HG03565 (cell line): ENCODE measurements around the gene GSTP1.
"Not testable (repeated sequence)": the region's sequence is repeated elsewhere in the genome, so short reads cannot be mapped to it uniquely, and the experiment has no call there.

Source experiments
- ATAC-seq: cut with Tn5 transposase; IDR thresholded peaks from one replicate; pipeline ENCODE4 v1.9.1; 2021; ENCODE audit warnings: mild to moderate bottlenecking, moderate library complexity; ENCODE audit not compliant: unreplicated experiment

The GSTP1 gene

GRCh38 chr11:67583247-67584204, at the start of gene GSTP1:
TSS of gene GSTP1 (plus strand) at chr11:67583812. CDS start at chr11:67583844, 32 bp downstream.
- ATAC-seq = peak; percentile 35

- no peak for ATAC-seq
Measured at GRCh38 chr11:67534070-67534679, 49.4 kb upstream of the GSTP1 start.

GRCh38 chr11:67535561-67535960, 48.1 kb upstream of the GSTP1 start:
- no peak for ATAC-seq

- ATAC-seq = no peak
Measured at GRCh38 chr11:67538306-67538705, 45.3 kb upstream of the GSTP1 start.

GRCh38 chr11:67538823-67539505, 44.6 kb upstream of the GSTP1 start:
- ATAC-seq = no peak

- ATAC-seq = no peak
Measured at GRCh38 chr11:67539550-67539949, 44.1 kb upstream of the GSTP1 start.

- ATAC-seq = no peak
Measured at GRCh38 chr11:67541198-67541597, 42.4 kb upstream of the GSTP1 start.

- ATAC-seq = no peak
Measured at GRCh38 chr11:67542169-67542568, 41.4 kb upstream of the GSTP1 start.

- ATAC-seq = no peak
Measured at GRCh38 chr11:67542971-67543370, 40.6 kb upstream of the GSTP1 start.

- ATAC-seq = no peak
Measured at GRCh38 chr11:67543585-67543984, 40.0 kb upstream of the GSTP1 start.

GRCh38 chr11:67544616-67545242, 38.9 kb upstream of the GSTP1 start:
- ATAC-seq = no peak

GRCh38 chr11:67545280-67545679, 38.3 kb upstream of the GSTP1 start:
- ATAC-seq = no peak

- ATAC-seq = not testable (repeated sequence)
Measured at GRCh38 chr11:67548112-67548511, 35.5 kb upstream of the GSTP1 start.

GRCh38 chr11:67548555-67549110, 35.0 kb upstream of the GSTP1 start:
- ATAC-seq = no peak

GRCh38 chr11:67551127-67551526, 32.5 kb upstream of the GSTP1 start:
- ATAC-seq = no peak

- ATAC-seq = not testable (repeated sequence)
Measured at GRCh38 chr11:67551697-67552096, 31.9 kb upstream of the GSTP1 start.

GRCh38 chr11:67556244-67556643, 27.4 kb upstream of the GSTP1 start:
- ATAC-seq = no peak

GRCh38 chr11:67558084-67558772, 25.4 kb upstream of the GSTP1 start:
- no peak for ATAC-seq

GRCh38 chr11:67561971-67562619, 21.5 kb upstream of the GSTP1 start:
- ATAC-seq = peak; percentile 63
